ENCODE data around the gene ILK.
A peak's percentile ranks its signal among the peaks of the same experiment; 100 is the strongest.

ILK gene

GRCh38 chr11:6574816-6575715, 28.5 kb upstream of the ILK start:
- DNase-seq: no peak

DNA sequence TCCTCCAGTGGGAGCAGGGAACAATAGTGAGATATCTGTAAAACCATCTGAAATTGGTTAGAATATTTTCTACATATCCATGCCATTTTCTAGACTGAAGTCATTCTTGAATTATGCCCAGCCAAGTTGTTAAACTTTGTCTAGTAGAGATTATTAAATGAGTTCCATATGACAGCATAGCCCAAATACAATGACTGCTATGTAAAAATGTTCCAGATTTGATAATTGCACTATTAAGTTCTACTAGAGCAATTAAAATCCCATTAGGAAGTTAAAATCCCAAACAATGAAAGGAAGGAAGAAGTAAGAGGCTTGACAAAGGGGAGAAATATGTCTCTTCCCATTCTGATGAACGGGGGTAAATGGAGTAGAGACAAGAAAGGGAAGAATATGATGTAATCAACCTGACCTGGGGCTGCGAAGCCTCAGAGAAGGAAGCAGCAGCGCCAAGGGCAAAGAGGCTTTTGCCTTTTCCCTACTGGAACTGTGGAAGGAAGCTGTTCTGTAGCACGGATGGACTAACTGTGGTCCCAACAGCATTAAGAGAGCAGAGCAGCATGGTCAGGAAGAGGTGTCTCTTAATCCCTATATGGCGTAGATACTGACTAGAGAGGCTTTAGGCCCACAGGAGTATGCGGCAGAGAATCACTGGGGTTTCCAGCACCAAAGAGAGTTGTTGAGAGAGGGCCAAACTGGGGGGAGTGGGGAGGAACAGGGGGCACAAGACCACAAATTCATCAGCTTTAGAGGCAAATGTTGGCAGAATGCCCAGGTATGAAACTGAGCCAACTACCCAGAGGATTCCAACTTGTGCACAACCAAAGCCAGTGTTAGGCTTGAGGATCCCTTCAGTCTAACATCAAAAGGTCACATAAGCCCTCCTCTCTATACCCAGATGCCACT, 26.9 kb upstream of the ILK start:
- no peak for DNase-seq

- DNase-seq: no peak
Measured at GRCh38 chr11:6578134-6578533, 25.4 kb upstream of the ILK start.

DNA sequence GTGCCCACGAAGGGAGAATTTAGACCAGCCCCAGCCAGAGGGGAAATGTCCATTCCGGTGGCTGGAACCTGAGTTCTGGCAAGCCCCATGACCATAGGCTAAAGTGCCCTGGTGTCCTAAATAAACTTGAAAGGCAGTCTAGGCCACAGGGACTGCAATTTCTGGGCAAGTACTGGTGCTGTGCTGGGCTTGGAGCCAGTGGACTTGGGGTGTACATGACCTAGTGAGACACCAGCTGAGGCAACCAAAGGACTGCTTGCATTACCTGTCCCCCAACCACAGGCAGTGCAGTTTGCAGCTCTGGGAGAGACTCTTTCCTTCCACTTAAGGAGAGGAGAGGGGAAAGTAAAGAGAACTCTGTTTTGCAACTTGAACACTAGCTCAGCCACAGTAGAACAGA, 23.9 kb upstream of the ILK start:
- DNase-seq: no peak

DNA sequence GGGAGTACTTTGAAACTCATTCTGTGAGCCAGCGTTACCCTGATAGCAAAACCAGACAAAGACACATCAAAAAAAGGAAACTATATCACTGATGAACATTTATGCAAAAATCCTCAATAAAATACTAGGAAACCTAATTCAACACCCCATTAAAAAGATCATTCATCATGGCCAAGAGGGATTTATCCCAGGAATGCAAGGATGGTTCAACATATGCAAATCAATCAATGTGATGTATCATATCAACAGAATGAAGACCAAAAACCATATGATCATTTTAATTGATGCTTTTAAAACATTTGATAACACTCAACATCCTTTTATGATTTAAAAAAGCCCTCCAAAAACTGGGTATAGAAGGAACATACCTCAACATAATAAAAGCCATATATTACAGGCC, 20.0 kb upstream of the ILK start:
- DNase-seq: no peak

- DNase-seq: no peak
Measured at GRCh38 chr11:6584528-6584927, 19.0 kb upstream of the ILK start.

DNA sequence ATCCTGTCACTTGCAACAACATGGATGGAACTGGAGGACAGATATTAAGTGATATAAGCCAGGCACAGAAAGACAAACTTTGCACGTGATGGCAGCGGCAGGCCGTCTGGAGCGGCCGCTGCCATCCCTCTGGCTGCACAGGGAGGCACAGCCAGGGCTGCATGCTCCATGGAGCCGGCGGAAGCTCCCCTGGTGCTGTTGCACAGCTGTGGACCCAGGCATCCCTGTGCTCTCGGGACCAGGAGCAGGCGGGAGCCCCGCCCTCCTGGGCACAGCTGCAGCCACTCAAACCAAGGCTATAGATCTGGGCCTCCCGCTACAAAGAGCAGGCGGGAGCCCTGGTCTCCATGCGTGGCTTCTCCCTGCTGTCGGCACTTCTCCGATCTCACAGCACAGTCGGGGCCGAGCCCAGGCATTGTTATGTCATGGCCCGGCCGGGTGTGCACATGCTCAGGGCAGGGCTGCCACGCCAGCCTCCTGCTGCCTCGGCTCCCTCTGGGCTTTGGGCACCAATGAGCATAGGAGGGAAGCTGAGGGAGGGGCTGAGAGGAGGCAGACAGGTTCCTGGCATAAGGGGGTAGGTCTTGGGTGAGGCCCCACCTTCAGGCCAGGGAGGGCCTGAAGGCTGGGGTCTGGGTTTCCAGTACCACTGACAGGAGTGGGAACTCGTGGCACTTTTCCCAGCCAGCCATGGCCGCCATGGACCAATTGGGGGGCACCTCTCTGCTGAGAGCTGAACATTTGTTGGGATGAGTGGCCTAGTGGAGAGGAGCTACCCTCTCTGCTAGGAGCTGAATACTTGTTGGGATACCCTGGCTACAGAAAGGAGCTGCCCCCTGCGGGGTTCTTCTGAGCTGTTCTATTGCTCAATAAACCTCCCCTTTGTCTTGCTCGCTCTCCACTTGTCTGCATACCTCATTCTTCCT, 16.9 kb upstream of the ILK start:
- no peak for DNase-seq

GRCh38 chr11:6587360-6587953, 16.1 kb upstream of the ILK start:
- DNase-seq: no peak

- no peak for DNase-seq
Measured at GRCh38 chr11:6588018-6588417, 15.6 kb upstream of the ILK start.

DNA sequence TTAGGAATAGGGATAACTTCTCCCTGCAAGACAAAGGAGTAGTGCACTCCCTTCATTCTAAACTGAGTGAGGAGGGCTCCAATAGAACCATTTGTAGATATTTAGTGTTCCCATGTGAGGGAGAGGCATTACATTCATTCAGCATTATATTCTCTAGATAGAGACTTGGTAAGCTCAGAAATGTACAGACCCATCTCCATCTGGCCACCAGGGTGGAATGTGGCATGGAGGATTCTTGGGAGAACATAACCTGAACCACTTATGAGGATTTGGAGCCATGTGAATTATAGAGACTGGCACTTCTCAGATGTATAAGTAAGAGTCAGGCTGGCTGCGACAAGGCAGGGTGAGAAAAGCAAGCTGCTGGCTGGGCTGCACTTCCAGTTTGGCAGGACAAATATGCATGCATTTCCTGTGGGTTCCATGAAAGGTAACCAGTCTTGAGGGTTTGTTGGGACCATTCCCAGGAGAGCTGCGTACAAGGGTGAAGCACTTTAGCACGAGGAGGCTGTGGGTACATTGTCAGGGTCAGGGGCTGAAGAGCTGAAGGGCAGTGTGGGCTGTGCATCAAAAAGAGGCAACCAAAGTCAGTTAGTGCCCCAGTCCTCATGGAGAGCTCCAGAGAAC, 9.3 kb upstream of the ILK start:
- no peak for DNase-seq

DNA sequence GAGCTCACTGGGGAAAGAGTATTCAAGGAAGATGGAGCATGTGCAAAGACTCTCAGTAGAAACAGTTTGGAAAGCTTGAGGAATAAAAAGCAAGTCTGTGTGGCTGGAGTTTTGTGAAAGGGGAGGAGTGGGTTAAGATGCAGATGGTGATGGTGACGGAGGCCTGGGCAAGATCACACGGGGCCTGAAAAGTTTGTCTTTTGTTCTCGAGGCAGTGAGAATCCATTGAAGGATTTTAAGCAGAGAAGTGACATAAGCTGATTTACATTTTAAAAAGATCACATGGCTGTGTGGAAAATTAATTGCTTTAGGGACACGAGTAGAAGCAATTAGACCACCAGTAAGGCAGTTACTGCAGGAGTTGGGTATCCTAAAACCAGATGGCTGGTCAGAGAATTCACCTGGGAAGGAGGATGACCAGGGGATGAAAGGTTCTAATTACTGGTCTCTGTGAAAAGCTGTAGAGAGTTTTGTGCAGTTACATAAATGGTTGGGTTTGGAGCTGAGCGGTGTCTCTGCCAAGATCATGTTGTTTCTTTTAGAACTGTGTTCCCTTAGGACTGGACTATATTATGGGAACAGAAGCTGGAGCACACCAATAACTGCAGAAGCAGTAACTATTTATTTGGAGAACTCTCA, 7.2 kb upstream of the ILK start:
- DNase-seq: no peak

DNA sequence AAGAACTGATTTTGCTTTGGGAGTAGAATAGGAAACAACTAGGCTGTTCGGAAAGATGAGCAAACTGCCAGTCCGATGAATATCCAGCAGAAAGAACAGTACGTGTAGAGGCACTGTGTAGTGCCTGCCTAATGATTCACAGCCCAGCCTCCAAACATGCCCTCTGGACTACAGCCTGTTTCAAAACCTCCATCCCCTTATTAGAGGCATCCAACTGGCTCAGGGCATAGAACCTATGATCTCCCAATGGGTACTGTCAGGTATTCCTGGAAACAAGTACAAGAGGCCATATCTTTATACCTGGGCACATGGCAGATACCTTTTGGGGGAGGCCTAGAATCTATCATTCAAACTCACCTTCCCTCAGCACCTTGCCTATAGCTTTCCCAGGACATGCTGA, 5.0 kb upstream of the ILK start:
- no peak for DNase-seq

DNA sequence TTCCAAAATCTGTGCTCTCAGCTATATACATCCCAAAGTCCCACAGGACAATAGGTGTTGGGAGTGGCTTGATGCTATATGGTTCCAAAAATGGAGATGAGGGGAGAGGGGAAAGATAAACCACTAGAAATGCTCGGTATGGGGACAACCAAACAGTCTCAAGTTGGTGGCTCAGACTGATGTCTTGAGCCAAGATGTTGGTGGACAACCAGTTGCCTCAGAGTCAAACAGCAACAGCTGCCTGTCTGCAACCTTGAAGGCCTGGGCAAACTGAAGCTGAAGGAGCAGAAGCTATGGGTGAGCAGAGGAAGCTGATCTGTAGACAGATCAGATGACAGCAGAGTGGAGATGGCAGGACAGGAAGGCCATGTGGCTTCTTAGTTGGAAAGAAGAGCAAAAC, 4.1 kb upstream of the ILK start:
- no peak for DNase-seq

DNA sequence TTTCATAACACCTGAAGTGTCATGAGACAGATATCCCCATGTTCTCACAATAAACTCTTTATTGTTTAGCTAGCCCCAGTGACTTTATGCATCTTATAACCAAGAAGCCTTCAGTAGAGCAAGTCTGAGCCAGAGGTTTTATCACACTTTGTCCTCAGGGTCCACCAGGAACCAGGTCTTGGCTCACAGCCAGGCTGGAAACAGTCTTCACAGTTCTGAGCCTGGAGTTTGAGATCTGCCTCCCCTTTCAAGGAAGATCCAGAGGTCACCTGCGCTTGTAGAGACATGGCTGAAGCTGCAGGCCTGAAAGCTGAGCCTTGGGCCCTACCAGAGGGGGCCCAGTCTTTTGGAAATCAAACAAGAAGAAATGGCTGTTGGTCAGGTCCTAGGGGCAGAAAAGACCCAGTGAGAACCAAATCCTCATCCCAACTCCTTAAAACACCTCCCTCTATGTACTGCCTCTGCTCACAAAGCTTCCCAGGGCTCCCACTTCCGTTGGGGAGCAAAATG, 3.6 kb upstream of the ILK start:
- no peak for DNase-seq

GRCh38 chr11:6601041-6601461, 2.5 kb upstream of the ILK start:
- DNase-seq: no peak

GRCh38 chr11:6602096-6602940, 1.3 kb upstream of the ILK start:
- DNase-seq: no peak

GRCh38 chr11:6604081-6604626, 580 bp downstream of the ILK start:
- peak; percentile 72 for DNase-seq

DNA sequence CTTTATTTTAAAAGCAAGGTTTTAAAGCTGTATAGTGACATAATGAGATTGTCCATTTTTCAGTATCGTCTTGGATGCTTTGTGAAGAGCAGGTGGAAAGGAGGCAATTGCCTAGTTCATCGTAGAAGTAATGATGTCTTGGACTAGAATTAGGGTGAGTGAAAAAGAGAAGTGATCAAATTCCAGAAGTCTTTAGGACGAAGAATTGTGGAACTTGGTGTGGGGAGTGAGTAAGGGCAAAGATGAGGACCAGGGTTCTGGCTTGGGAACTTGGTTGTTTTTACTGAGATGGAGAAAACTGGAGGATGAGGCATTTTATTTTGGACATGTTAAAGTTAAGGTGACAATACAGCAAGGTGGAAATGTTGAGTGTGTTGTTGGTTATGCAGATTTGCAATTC, 1.2 kb downstream of the ILK start:
- DNase-seq: no peak

DNA sequence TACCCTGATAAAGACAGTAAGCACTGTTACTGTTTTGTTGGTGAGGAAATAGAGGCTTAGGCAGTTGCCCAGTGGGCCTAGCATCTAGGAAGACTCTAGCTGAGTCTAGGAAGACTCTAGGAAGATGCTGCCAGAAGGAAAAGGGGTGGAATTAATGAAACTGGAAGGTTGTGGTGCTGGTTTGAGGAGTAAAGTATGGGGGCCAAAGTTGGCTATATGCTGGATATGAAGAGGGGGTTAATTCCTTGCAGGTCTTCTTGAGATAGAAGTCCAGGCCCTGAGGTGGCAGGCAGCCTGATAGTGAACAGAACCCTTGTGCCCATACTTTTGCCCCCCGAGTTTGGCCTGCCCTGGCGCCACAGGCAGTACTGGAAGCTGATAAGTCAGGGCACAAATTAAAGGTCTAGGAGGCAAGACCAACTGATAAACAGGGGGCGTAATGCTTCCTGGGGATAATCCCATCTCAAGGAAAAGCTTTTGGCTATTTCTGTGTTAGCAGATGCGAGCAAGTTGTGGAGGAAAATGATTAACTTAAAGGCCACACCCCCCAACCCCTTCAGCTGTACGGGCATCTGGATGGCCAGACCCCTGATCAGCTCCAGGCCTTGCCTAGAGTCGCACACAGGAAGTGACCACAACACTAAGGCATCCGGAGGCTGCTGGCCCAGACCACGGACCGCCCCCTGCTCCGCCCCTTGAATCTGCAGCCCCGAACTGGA, 3.1 kb downstream of the ILK start:
- DNase-seq: peak; percentile 53
